H1 (cell line): ENCODE measurements around the gene B3GAT1. TPM values are rescaled to one million over a fixed set of nuclear protein-coding genes. Genes with fewer than 3 reads are reported as not detected.

Experiments used
- CTCF ChIA-PET: fragments of 300-600 bp; sonication (Branson Sonifier 250); formaldehyde crosslinking; loops from one replicate; lab custom pipeline; 2021; ENCODE audit not compliant: partially characterized antibody; lab: Charles Lee
- POLR2A ChIA-PET: fragments of 300-600 bp; sonication (Branson Sonifier 250); formaldehyde crosslinking; loops from one replicate; lab custom pipeline; 2021; ENCODE audit warnings: inconsistent platforms; ENCODE audit not compliant: partially characterized antibody; lab: Charles Lee
- DNase-seq, 2 experiments: peaks; one replicate each; pipeline versions ENCODE4 v3.0.0 to v3.0.0-alpha.2; 2010 to 2022; ENCODE audit warnings: low spot score in 2 of 2, low read depth in 1 of 2, mixed read lengths in 1 of 2
- FAIRE-seq: peaks from 2 replicates; lab custom pipeline; 2011; peaks lifted over from hg19 to GRCh38; lab: Jason Lieb, UNC
- H2AFZ ChIP-seq: 2 replicates; pipeline ENCODE4 v1.8.1; 2012; ENCODE audit warnings: low read length, inconsistent platforms
- H2AK5ac ChIP-seq: 2 replicates; pipeline ENCODE4 v1.6.1; 2013; ENCODE audit warnings: low read depth, low read length
- H2BK120ac ChIP-seq: replicated peaks from 2 replicates; pipeline ENCODE3; 2013; ENCODE audit warnings: low read depth, low read length, inconsistent platforms
- H2BK12ac ChIP-seq: 2 replicates; pipeline ENCODE4 v1.6.1; 2013; ENCODE audit warnings: low read depth, low read length
- H2BK15ac ChIP-seq: 2 replicates; pipeline ENCODE4 v1.6.1; 2013; ENCODE audit warnings: low read length
- H2BK20ac ChIP-seq: 2 replicates; pipeline ENCODE4 v1.6.1; 2013; ENCODE audit warnings: low read length
- H2BK5ac ChIP-seq: 2 replicates; pipeline ENCODE4 v1.6.1; 2013; ENCODE audit warnings: low read depth, low read length
- H3K14ac ChIP-seq: 2 replicates; pipeline ENCODE4 v1.6.1; 2013; ENCODE audit warnings: inconsistent platforms; ENCODE audit not compliant: insufficient read length
- H3K18ac ChIP-seq: 2 replicates; pipeline ENCODE4 v1.6.1; 2013; ENCODE audit warnings: low read length; ENCODE audit errors: extremely low read depth
- H3K23ac ChIP-seq: 2 replicates; pipeline ENCODE4 v1.6.1; 2013; ENCODE audit warnings: inconsistent platforms; ENCODE audit not compliant: insufficient read length
- H3K23me2 ChIP-seq: 2 replicates; pipeline ENCODE4 v1.6.1; 2013; ENCODE audit warnings: low read depth, low read length
- H3K27ac ChIP-seq: 2 replicates; pipeline ENCODE4 v1.6.1; 2011; ENCODE audit warnings: low read depth, low read length, inconsistent platforms
- H3K27me3 ChIP-seq, 4 experiments: replicated peaks in 1 of 4; 1 replicate in 1 of 4; 2 replicates in 3 of 4; pipeline versions ENCODE4 v1.6.1 to v1.8.1; 2011 to 2013; ENCODE audit warnings: low read length in 3 of 4, mild to moderate bottlenecking in 3 of 4, inconsistent platforms in 2 of 4, mixed read lengths in 2 of 4, moderate library complexity in 1 of 4; ENCODE audit not compliant: control insufficient read depth in 3 of 4, insufficient read depth in 3 of 4; ENCODE audit errors: extremely low read depth in 1 of 4
- H3K36me3 ChIP-seq, 4 experiments: 2 replicates each; pipeline versions ENCODE4 v1.6.1 to v1.8.1; 2011 to 2013; ENCODE audit warnings: mild to moderate bottlenecking in 4 of 4, low read length in 3 of 4, moderate library complexity in 2 of 4, control low read depth in 1 of 4, inconsistent platforms in 1 of 4; ENCODE audit not compliant: insufficient read depth in 4 of 4, control insufficient read depth in 2 of 4
- H3K4ac ChIP-seq: replicated peaks from 2 replicates; pipeline ENCODE3; 2013; ENCODE audit warnings: low read length, low read depth, mixed read lengths, inconsistent platforms; ENCODE audit not compliant: insufficient read length
- H3K4me1 ChIP-seq, 4 experiments: replicated peaks in 1 of 4; 1 replicate in 1 of 4; 2 replicates in 3 of 4; pipeline versions ENCODE4 v1.6.1 to v1.8.1; 2011 to 2013; ENCODE audit warnings: low read length in 3 of 4, inconsistent platforms in 2 of 4, mixed read lengths in 1 of 4; ENCODE audit not compliant: insufficient read depth in 4 of 4, control insufficient read depth in 3 of 4
- H3K4me2 ChIP-seq, 2 experiments: 2 replicates each; pipeline versions ENCODE4 v1.6.1 to v1.8.1; 2011 to 2013; ENCODE audit warnings: low read depth in 2 of 2, low read length in 2 of 2, control low read depth in 1 of 2, inconsistent platforms in 1 of 2, mild to moderate bottlenecking in 1 of 2; ENCODE audit not compliant: insufficient read depth in 1 of 2
- H3K4me3 ChIP-seq, 4 experiments: fragments of 200-600, 300-600 bp in 1 of 4; sonication (generic), shearing (Covaris generic), sonication (Bioruptor Twin) in 1 of 4; 2 replicates each; pipeline versions ENCODE4 v1.5.1 to v1.8.1; 2011 to 2016; ENCODE audit warnings: low read length in 4 of 4, low read depth in 3 of 4, control low read depth in 2 of 4, inconsistent platforms in 2 of 4, mild to moderate bottlenecking in 2 of 4, mixed read lengths in 1 of 4, moderate library complexity in 1 of 4; ENCODE audit not compliant: insufficient read depth in 2 of 4; ENCODE audit errors: extremely low read depth in 1 of 4
- H3K56ac ChIP-seq: replicated peaks from 2 replicates; pipeline ENCODE3; 2013; ENCODE audit warnings: low read depth, mild to moderate bottlenecking, mixed read lengths, low read length, inconsistent platforms; ENCODE audit not compliant: insufficient read length
- H3K79me1 ChIP-seq: 2 replicates; pipeline ENCODE4 v1.6.1; 2013; ENCODE audit warnings: low read depth, low read length, control low read depth
- H3K79me2 ChIP-seq, 2 experiments: 2 replicates each; pipeline versions ENCODE4 v1.6.1 to v1.8.1; 2012 to 2013; ENCODE audit warnings: low read length in 2 of 2, mild to moderate bottlenecking in 2 of 2, inconsistent platforms in 1 of 2; ENCODE audit not compliant: insufficient read depth in 2 of 2, control insufficient read depth in 1 of 2
- H3K9ac ChIP-seq, 4 experiments: replicated peaks in 1 of 4; 1 replicate in 1 of 4; 2 replicates in 3 of 4; pipeline versions ENCODE4 v1.6.1 to v1.8.1; 2011 to 2013; ENCODE audit warnings: low read depth in 3 of 4, low read length in 3 of 4, control low read depth in 2 of 4, mild to moderate bottlenecking in 2 of 4, moderate library complexity in 2 of 4, inconsistent platforms in 1 of 4; ENCODE audit errors: extremely low read depth in 1 of 4
- H3K9me3 ChIP-seq, 2 experiments: 2 replicates each; pipeline versions ENCODE4 v1.6.1 to v1.8.1; 2012 to 2013; ENCODE audit warnings: mild to moderate bottlenecking in 2 of 2, moderate library complexity in 2 of 2, control low read depth in 1 of 2, inconsistent platforms in 1 of 2, low read depth in 1 of 2, low read length in 1 of 2, mixed read lengths in 1 of 2; ENCODE audit not compliant: insufficient read depth in 2 of 2
- H4K20me1 ChIP-seq, 2 experiments: replicated peaks in 1 of 2; 2 replicates each; pipeline versions ENCODE3 to v1.8.1; 2011 to 2013; ENCODE audit warnings: inconsistent platforms in 2 of 2, low read length in 2 of 2, mild to moderate bottlenecking in 1 of 2; ENCODE audit not compliant: insufficient read depth in 2 of 2, control insufficient read depth in 1 of 2
- H4K5ac ChIP-seq: 2 replicates; pipeline ENCODE4 v1.6.1; 2013; ENCODE audit warnings: low read length, low read depth, mixed read lengths, inconsistent platforms; ENCODE audit not compliant: insufficient read length
- H4K8ac ChIP-seq: 2 replicates; pipeline ENCODE4 v1.8.0; 2013; ENCODE audit warnings: mild to moderate bottlenecking, moderate library complexity, low read length, inconsistent platforms; ENCODE audit not compliant: insufficient read depth; ENCODE audit errors: extremely low read depth
- H4K91ac ChIP-seq: replicated peaks from 2 replicates; pipeline ENCODE3; 2013; ENCODE audit warnings: low read length, mixed read lengths, inconsistent platforms; ENCODE audit not compliant: insufficient read length
- BCL11A ChIP-seq, 2 experiments: IDR thresholded peaks; one replicate each; pipeline ENCODE4 v1.6.1; 2011; ENCODE audit warnings: low read depth in 2 of 2, low read length in 2 of 2, mild to moderate bottlenecking in 2 of 2
- EGR1 ChIP-seq: IDR thresholded peaks from 2 replicates; pipeline ENCODE4 v1.6.1; 2011; ENCODE audit warnings: low read depth, low read length, borderline replicate concordance
- EZH2 ChIP-seq: fragments of 200-600 bp; sonication (generic); IDR thresholded peaks from 2 replicates; pipeline ENCODE4 v1.7.1; 2012; ENCODE audit warnings: low read depth, mild to moderate bottlenecking, moderate library complexity, low read length, inconsistent platforms; ENCODE audit not compliant: severe bottlenecking
- FOSL1 ChIP-seq: IDR thresholded peaks from 2 replicates; pipeline ENCODE4 v1.6.1; 2011; ENCODE audit warnings: mild to moderate bottlenecking, low read depth, low read length, moderate library complexity; ENCODE audit not compliant: insufficient read depth
- JUN ChIP-seq: IDR thresholded peaks from 2 replicates; pipeline ENCODE4 v1.6.1; 2011; ENCODE audit warnings: low read depth, mild to moderate bottlenecking, improper control_type of control experiment, low read length
- KDM4A ChIP-seq: IDR thresholded peaks from one replicate; pipeline ENCODE4 v1.7.1; 2012; ENCODE audit warnings: low read depth, mild to moderate bottlenecking, moderate library complexity, low read length, inconsistent platforms; ENCODE audit not compliant: severe bottlenecking
- POLR2A ChIP-seq, 2 experiments: IDR thresholded peaks; 1 replicate in 1 of 2; 2 replicates in 1 of 2; pipeline ENCODE4 v1.6.1; 2011; ENCODE audit warnings: low read depth in 2 of 2, low read length in 2 of 2, mild to moderate bottlenecking in 2 of 2; ENCODE audit errors: control extremely low read depth in 1 of 2
- POLR2AphosphoS5 ChIP-seq: IDR thresholded peaks from 2 replicates; pipeline ENCODE4 v1.6.1; 2011; ENCODE audit warnings: low read depth, low read length
- TBP ChIP-seq: IDR thresholded peaks from 2 replicates; pipeline ENCODE4 v1.6.1; 2011; ENCODE audit warnings: low read depth, low read length, improper control_type of control experiment
- YY1 ChIP-seq: IDR thresholded peaks from 2 replicates; pipeline ENCODE4 v1.6.1; 2011; ENCODE audit warnings: low read depth, mild to moderate bottlenecking, low read length
- WGBS, 2 experiments: shearing (Covaris generic) in 1 of 2; methylation state at CpG; one replicate each; pipeline versions ENCODE4 v1.1.6 to v1.1.7; 2013 to 2015; ENCODE audit warnings: low lambda C conversion rate in 2 of 2, mixed read lengths in 2 of 2, inconsistent platforms in 1 of 2, low coverage in 1 of 2, missing lambda C conversion rate in 1 of 2; ENCODE audit not compliant: insufficient replicate concordance in 2 of 2, insufficient coverage in 1 of 2, insufficient read length in 1 of 2; ENCODE audit errors: extremely low coverage in 1 of 2, missing lambda C conversion rate in 1 of 2; 5-methylcytosine and 5-hydroxymethylcytosine counted together
- polyA plus RNA-seq, 7 experiments: library from polyadenylated mRNA; depleted of rRNA in 3 of 7; stranded (reverse) in 5 of 7; unstranded in 2 of 7; fragments of >200 nt in 5 of 7; fragments of 200-250 nt in 2 of 7; gene quantifications; 1 replicate in 5 of 7; 2 replicates in 1 of 7; 4 replicates in 1 of 7; pipeline versions ENCODE4 v1.2.1 to v1.2.3, GENCODE V29; 2011 to 2013; ENCODE audit warnings: missing spikeins in 2 of 7, mixed read lengths in 2 of 7
- total RNA-seq: library from RNA; stranded (reverse); fragmentation: NEBNext Ultra II Directional; extraction: Animal tissue kit (Norgen Biotek cat#: 25700); gene quantifications from 2 replicates; pipeline ENCODE4 v1.2.1, GENCODE V29; 2021
- TF ChIP-seq, protein P1 (sequence below): IDR thresholded peaks from 2 replicates; pipeline ENCODE4 v1.6.1; 2012; ENCODE audit warnings: inconsistent platforms

B3GAT1 gene
- total and polyA plus RNA-seq, 2 of the 8 experiments (the other 6 are each of a cell fraction or from before 2014, with no cell fraction given) = 19.7 to 32.4 TPM

- H3K9ac ChIP-seq = no peak overlapping the region
- no peak overlapping the region for H2AK5ac ChIP-seq
- no peak overlapping the region for H3K27ac ChIP-seq
- no peak overlapping the region for H4K8ac ChIP-seq
- H3K23me2 ChIP-seq = no peaks in the 10 kb centered on the region
- H3K79me1 ChIP-seq = no peaks in the 10 kb centered on the region; the same call in 1 of the 2 replicates
- no peak overlapping the region for H2BK12ac ChIP-seq
- H2BK120ac ChIP-seq = no peak overlapping the region
- 82% methylated on average over 3 of the region's 3 CpGs; no CpG with 5 or more reads in 1 of the 2 experiments for WGBS, 2 experiments
- DNase-seq (no peak), FAIRE-seq (no peak)
- H3K4me2 ChIP-seq = no peak overlapping the region
- H3K9me3 ChIP-seq = no peaks in the 10 kb centered on the region; a peak in 1 of 4 replicates
- no peak overlapping the region for H3K56ac ChIP-seq
- no peaks in the 10 kb centered on the region for H3K36me3 ChIP-seq
- no peaks in the 10 kb centered on the region for H4K20me1 ChIP-seq
- no peak overlapping the region for H3K14ac ChIP-seq
- H4K5ac ChIP-seq = no peak overlapping the region
- no peaks in the 10 kb centered on the region for H3K79me2 ChIP-seq
- no peak overlapping the region for H3K4ac ChIP-seq
- H3K23ac ChIP-seq = no peak overlapping the region
- no peak overlapping the region for H2BK20ac ChIP-seq
- no peak overlapping the region for H3K4me3 ChIP-seq
- no peaks in the 10 kb centered on the region for H3K4me1 ChIP-seq
- no peak overlapping the region for H4K91ac ChIP-seq
- no peak overlapping the region for H2BK5ac ChIP-seq
- no peak overlapping the region for H3K18ac ChIP-seq
- H2BK15ac ChIP-seq = no peak overlapping the region
- TF ChIP-seq KDM4A = no peak
- no peak for TF ChIP-seq BCL11A (IDR thresholded peaks at IDR 0.05; ENCODE audit: low read depth in 2 of 2, low read length in 2 of 2)
- TF ChIP-seq JUN = no peak
- TF ChIP-seq FOSL1 = no peak
- no peak for TF ChIP-seq POLR2AphosphoS5
- TF ChIP-seq POLR2A (IDR thresholded peaks at IDR 0.05; ENCODE audit: control extremely low read depth in 1 of 2, low read depth in 2 of 2, low read length in 2 of 2) = no peak
- TF ChIP-seq TBP = no peak
- TF ChIP-seq, protein P1, sequence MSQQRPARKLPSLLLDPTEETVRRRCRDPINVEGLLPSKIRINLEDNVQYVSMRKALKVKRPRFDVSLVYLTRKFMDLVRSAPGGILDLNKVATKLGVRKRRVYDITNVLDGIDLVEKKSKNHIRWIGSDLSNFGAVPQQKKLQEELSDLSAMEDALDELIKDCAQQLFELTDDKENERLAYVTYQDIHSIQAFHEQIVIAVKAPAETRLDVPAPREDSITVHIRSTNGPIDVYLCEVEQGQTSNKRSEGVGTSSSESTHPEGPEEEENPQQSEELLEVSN = no peak
- TF ChIP-seq EGR1 = no peak
- no peak for TF ChIP-seq YY1
- TF ChIP-seq EZH2 = no peak
- ChIA-PET POLR2A (no interaction called here), CTCF (no interaction called here)
- no peaks in the 10 kb centered on the region for H3K27me3 ChIP-seq
- H2AFZ ChIP-seq = no peak overlapping the region
These were observed 43.5 kb upstream of the B3GAT1 start for GRCh38 chr11:134455516-134455915.
